GM10847 (cell line): ENCODE measurements around the gene INPP5J.
A peak's percentile ranks its signal among the peaks of the same experiment; 100 is the strongest.

Experiments used
- POLR2A ChIP-seq: IDR thresholded peaks from 2 replicates; pipeline ENCODE4 v1.6.1; 2011; ENCODE audit not compliant: insufficient read length; ENCODE audit errors: extremely low read depth

The INPP5J gene

GRCh38 chr22:31122532-31123291, at the start of gene INPP5J:
Gene INPP5J (plus strand): TSS chr22:31122966. CDS start chr22:31123015, 49 bp downstream.
- TF ChIP-seq POLR2A, result no peak

DNA sequence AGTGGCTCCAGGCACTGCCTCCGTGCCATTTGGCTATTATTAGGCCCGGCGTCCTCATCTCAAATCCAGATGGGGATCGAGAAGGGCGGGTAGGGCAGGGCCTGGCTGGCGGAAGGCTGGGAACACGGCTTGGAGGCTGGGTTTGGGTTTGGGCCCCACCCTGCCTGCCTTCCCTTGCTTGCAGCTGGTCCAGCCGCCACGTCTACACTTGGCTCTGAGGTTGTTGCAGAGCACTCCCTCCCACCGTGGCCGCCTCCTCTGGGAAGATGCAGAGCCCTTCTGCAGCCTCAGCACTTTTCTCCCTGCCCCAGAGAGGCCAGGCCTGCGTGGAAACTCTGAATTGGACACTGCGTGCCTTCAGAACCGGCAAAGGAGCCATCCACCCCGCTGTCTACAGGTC, 46.8 kb upstream of the INPP5J start:
- no peak for TF ChIP-seq POLR2A

- no peak for TF ChIP-seq POLR2A
Measured at GRCh38 chr22:31077681-31078080, 45.1 kb upstream of the INPP5J start.

GRCh38 chr22:31079095-31079642, 43.6 kb upstream of the INPP5J start:
- no peak for TF ChIP-seq POLR2A

DNA sequence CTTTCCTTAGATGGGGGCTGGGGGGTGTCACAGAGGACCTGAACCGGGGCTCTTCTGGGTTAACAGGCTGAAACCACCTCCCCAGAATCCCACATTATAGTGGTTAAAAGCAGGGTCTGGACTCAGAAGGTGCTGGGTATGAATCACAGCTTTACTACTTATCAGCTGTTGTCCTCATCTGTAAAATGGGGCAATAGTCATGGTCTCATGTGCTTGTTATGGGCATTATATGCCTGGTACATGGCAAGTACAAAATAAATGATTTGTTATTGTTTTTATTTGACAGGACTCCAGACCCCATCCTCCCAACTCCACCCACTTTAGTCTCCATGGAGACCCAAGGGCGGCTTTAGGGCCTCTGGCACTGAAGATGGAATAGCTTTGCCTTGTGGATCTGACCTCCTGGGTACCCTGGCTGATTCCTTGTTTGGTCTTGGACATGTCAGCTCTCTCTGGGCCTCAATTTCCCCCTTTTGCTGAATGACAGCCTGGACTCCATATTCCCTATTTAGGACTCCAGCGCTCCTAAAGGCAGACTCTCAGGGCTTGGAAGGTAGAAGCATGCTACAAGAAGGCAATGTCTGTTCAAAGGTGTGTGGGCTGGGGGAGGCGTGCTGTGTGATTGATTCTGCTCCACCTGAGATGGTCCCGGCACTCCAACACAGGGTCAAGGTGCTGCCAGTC, 42.5 kb upstream of the INPP5J start:
- no peak for TF ChIP-seq POLR2A

GRCh38 chr22:31080848-31081649, 41.7 kb upstream of the INPP5J start, which contains the start of gene SMTN:
Gene SMTN (plus strand): TSS chr22:31081318. CDS start chr22:31083259, 1,941 bp downstream.
- TF ChIP-seq POLR2A, result peak; percentile 79

GRCh38 chr22:31081963-31082605, 40.7 kb upstream of the INPP5J start:
- no peak for TF ChIP-seq POLR2A

GRCh38 chr22:31082606-31083376, 40.0 kb upstream of the INPP5J start:
- no peak for TF ChIP-seq POLR2A

DNA sequence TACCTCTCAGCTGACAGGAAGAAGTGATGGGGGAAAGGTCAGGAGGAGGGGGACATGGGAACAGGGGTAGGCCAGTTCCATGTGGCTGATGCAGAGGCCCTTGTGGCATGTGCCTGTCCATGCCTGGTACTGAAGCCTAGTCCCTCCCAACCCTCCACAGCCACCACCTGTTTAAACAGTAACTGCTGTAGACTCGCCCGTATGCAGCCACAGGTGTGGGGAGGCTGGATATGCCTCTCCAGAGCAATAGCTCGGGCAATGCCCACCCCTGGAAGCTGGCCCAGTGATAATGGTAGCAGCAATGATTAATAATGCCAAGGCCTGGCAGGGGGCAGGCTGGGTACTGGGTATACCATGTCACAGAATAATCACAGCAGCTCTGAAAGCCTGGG, 39.4 kb upstream of the INPP5J start:
- TF ChIP-seq POLR2A, result no peak

DNA sequence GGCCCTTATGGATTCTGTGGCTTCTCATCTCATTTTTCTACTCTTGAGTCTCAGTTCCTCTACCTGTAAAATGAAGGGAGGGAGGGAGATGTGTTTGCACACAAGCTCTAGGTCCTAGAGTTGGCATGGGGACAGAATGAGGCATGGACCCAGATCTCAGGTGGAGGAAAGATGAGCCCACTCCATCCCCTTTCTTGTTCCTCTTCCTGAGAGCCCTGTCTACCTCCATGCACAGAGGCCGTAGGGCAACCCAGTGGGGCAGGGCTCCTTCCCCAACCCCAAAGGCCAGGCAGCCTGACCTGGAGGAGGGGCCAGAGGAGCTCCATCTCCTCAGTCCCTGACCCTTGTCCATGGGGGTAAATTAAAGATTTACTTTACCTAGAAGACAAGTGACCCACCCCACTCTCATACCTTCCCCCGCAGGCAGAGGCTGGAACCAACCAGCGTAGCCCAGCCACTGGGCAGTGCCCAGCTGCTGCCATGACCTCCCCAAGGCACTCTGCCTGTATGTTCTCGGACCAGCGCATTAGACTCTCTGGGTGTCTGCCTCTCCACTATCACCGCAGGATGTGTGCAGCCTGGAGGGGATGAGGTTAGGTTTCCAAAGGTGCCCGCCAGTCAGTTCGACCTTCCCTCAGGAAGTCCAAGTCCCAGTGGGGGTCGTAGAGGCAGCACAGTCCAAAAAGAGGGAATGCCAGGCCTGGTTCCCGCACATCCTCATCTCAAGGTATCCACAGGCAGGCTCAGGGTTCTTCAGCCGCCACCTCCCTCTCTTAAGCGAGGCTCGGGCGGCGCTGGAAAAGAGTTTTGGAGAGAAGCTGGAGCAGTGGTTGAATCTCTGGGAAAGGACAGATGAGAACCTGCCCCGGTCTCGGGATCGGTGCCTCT, 38.6 kb upstream of the INPP5J start:
- TF ChIP-seq POLR2A, result no peak

DNA sequence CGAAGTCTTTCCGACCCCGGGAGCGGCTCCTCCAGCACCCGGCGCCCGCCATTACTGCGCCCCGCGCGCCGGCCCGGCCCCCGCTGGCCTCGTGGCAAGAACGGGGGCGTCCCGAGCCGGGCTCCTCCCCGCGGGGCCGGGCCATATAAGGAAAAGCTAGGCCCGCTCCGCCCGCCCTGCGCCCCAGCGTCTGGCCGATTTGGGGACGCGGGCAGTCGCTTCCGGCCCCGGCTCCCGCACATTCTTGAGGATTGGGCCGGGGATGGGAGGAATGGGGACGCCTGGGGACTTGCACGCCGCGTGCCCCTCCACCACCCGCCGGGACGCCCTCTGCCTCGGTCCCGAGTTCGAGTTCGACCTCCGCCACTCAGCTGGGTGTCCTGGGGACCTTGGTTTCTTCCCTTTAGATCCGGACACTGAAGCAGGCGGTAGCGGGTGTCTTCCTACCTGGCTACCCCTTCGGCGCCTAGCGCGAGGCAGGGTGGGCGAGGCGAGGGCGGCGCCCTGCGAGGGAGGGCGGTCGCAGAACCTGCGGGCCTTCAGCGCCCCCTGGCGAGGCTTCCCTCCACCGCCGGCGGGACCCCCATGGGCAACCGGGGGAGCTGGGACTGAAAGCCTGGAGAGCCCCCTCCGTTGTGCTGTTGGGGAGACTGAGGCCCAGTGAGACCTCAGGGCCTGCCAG, 37.8 kb upstream of the INPP5J start:
- TF ChIP-seq POLR2A, result peak; percentile 84

GRCh38 chr22:31085493-31085824, 37.3 kb upstream of the INPP5J start:
- TF ChIP-seq POLR2A, result no peak

- no peak for TF ChIP-seq POLR2A
Measured at GRCh38 chr22:31085928-31086327, 36.8 kb upstream of the INPP5J start.
